UCSD-AML1 (cell line): ENCODE measurements around the gene DHX8.
"Not testable (repeated sequence)": the region's sequence is repeated elsewhere in the genome, so short reads cannot be mapped to it uniquely, and the experiment has no call there.

ENCODE experiments used
- DNase-seq: peaks from one replicate; lab custom pipeline; 2025; ENCODE audit not compliant: unreplicated experiment; lab: John Stamatoyannopoulos, UW

Gene DHX8

DNA sequence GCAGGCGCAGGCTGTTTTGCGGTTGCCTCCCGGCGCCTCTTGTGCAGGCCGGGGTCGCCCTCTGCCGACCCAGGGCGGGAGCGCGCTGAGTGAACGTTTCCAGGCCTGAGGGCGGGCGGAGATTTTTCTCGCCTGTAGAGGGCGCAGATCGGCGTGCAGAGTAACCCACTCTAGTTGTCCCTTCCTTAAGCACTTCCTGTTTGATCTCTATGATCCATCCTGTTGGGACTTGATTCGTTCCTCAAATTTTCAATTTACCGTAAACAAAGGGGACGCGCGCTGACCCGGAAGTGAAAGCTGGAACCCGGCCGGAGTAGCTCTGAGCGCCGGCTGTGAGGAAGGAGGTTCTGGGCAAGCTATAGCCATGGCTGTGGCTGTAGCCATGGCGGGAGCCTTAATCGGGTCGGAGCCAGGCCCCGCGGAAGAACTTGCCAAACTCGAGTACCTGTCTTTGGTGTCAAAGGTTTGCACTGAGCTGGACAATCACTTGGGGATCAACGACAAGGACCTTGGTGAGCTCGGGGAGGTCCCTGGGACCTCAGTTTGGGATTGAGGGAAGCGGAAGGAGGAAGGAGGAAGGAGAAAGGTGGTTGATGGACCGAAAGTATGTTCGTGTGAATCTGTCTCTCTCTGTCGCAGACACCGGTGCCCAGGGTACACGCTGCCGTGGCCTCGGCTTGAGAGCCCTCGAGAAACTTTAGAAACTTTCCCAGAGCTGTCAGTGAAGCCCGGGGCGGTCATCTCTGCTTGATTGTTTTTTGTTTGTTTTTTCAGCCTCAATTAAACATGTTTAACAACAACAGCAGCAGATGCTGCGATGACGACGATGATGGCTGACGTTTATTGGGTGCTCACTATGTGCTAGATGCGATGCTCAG lies at the start of gene DHX8:
Gene DHX8, plus strand, starts transcription at position 302 of the 878 bp plus-strand sequence. Its CDS starts 63 bp downstream, at position 365.
- peak; percentile 99 for DNase-seq

DNA sequence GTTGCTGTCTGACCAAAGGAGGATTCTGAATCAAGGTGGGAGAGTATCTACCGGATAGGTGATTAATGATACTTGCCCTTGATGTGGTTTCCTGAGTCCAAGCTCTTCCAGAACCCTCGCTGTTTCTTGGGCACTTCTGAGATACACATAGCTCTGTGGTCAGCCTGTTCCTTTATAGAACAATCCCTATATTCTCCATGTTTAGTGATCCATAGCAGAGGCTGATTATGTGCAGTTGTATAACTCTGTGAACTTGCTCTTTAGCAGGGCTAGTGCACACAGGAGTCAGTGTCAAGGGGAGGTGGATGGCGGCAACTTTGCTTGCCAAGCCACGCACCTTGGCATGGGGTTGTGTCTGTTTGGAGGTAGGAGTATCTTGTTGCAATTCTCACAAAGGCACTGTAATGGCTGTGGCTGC lies 48.9 kb upstream of the DHX8 start:
- DNase-seq = no peak

DNA sequence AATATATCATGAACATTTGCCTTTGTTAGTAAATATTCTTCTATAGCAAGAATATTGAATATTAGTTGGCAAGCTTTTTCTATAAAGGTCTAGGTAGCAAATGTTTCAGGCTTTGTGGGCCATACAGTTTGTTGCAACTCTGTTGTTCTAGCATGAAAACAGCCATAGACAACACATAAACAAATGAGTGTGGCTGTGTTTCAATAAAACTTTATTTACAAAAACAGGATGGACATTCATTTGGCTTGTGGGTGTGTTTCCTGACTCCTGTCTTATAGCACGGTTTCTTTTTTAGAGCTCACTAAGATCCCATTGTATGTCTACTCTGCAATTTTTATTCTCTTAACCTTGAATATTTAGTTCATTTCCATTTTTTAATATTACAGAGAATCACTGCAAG lies 46.0 kb upstream of the DHX8 start:
- DNase-seq = no peak

DNA sequence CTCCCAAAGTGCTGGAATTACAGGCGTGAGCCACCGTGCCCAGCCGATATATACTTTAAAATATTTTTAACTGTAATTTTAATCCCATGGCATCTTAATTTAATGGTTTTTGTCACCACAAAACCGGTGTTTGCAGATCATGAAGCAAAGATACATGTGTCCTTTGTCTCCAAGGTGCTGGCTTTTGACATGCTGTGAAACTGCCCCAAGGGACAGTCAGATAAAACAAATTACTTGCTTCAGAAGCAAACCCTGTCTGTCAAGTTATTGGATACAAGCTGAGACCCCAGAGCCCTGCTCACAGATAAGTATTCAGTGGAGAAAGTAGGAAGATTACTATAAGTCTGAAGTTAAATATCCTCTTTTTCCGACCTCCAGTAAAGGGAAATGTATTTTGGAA lies 45.1 kb upstream of the DHX8 start:
- DNase-seq = no peak

DNA sequence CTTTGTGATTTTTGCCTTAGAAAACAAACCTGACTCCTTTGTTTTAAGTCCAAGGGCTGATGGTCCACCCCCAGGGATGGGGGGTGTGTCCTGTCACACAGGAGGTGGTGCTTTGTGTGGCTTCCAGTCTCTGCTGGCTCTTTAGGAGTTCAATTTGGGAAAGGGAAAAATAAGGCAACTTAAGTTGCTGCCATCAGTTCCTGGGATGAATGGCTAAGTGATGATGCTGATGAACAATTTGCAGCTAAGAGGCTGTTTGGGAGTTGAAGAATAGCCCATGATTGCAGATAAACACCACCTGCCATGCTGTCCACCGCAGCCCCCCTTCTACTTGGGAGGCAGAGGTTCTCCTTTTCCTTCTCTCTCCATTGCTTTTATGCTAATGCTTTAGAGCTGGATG lies 44.7 kb upstream of the DHX8 start:
- no peak for DNase-seq

DNA sequence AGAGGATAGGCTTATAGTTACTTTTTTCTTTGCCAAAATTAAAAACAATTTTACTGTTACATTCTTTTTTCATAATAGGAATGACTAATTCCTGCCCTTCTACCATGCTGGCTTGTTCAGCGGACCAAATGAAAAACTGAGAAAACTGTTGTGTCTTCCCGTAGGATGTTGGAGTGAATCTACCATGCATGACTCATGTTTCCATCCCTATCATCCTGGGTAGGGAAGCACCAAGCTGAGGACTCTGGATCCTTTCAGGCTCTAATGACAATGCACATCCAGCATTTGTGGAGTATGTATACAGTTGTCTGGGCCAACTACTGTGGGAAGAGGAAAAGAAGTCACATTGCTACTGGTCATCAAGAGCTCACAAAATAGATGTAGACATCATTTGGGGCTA lies 41.1 kb upstream of the DHX8 start:
- no peak for DNase-seq

DNA sequence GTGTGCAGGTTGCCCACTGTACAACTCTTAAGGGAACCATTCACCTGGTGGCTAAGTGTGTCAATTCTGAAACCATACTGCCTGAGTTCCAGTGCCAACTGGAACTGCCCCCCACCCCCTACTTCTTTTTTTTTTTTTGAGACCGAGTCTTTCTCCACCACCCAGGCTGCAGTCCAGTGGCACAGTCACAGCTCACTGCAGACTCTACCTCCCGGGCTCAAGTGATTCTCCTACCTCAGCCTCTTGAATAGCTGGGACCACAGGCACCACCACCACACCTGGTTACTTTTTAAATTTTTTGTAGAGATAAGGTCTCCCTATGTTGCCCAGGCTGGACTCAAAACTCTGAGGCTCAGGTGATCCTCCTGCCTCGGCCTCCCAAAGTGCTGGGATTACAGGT lies 40.4 kb upstream of the DHX8 start:
- no peak for DNase-seq

DNA sequence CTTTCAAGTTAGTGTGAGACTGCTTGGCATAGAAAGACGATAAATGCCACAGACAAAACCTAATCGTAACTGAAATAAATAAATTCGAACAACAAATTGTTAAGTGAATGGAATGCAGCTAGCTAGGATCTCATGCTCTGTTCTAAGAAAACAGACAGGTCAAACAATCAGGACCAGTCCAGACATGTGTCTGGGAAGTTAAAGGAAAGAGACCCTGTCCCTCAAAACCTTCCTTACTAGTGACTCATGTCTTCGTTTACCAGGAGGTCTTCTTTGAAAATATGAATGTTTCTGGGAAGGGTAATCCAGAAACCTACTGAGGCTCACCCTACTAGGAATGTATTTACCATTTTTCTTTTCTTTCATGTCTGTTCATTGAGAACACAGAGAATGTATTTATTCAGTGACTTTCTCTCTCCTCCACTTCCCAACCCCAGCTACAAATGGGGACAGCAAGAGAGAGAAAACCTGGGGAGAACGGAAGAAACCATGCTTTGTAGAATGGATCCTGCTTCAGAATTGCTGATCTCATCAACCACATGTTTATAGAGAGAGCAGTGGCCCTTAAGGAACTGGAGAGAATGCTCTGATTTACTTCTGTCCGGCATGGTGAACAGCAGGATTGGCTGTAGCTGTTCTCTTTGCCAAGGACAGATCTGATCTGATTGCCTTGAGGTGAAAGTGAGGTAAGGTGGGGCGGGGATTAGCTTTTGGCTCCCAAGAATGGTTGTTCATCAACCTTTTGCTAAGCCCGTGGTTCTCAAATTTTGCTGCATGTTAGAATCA lies 39.4 kb upstream of the DHX8 start:
- DNase-seq = no peak

DNA sequence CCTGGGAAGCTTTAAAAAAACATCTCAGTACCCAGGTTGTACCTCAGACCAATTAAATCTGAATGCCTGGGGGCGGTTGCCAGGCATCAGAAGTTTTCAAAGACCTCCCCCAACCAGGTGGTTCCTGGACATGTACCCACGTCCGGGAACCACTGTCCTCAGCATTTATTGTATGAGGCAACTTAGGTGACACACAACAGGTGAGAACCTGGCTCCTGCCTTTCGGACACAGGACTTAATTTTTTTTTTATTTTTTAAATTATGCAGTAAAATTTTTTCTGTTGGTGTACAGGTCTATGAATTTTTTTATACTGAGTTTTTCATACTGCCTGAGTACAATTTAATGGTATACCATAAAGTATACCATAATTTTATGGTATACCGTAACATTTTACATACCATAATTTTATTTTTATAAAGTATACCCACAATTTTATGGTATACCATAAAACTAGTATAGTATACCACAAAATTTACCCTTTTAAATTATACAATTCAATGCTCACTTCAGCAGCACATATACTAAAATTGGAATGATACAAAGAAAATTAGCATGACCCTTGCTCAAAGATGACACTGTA lies 38.7 kb upstream of the DHX8 start:
- DNase-seq = no peak

DNA sequence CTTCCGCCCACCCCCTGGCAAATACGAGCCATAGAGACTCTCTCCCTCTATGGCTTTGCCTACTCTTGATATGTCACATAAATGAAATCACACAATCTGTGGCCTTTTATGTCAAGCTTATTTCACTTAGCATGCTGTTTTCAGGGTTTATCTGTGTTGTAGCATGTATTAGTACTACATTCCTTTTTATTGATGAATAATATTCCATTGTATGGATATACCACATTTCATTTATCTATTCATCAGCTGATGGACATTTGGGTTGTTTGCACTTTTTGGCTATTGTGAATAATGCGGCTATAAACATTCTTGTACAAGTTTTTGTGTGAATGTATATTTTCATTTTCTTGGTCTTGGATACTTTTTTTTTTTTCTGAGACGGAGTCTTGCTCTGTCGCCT lies 37.0 kb upstream of the DHX8 start:
- DNase-seq = no peak

DNA sequence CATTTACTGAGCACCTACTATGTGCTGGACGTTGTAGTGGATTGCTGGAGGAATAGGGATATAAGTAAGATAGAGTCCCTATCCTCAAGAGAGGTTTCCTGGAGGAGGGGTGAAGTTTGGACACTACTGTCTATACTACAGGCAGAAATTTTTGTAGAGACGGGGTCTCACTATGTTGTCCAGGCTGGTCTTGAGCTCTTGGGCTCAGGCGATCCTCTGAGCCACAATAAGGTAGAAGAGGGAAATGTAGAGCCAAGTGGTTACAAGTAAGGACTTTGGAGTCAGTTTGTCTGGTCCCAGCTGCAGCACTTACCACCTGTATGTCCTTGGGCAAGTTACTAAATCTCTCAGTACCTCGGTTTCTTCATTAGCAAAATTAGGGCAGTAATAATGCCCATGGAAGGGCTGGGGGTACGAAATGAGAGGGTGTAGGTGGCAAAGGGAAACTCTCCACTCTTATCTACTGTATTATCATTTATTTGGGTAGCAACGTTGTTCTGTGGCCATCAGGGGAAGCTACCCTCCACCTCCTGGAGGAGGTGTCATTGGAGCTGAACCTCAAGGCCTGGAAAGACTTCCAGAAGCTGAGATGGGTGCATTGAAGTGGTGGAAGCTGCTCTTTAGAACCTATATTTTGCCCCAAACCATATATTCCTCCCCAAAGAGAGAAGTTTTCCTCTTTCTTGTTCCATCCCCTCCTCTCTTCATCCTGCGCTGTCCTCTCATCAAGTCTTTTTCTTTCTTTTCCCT lies 34.9 kb upstream of the DHX8 start:
- no peak for DNase-seq

DNA sequence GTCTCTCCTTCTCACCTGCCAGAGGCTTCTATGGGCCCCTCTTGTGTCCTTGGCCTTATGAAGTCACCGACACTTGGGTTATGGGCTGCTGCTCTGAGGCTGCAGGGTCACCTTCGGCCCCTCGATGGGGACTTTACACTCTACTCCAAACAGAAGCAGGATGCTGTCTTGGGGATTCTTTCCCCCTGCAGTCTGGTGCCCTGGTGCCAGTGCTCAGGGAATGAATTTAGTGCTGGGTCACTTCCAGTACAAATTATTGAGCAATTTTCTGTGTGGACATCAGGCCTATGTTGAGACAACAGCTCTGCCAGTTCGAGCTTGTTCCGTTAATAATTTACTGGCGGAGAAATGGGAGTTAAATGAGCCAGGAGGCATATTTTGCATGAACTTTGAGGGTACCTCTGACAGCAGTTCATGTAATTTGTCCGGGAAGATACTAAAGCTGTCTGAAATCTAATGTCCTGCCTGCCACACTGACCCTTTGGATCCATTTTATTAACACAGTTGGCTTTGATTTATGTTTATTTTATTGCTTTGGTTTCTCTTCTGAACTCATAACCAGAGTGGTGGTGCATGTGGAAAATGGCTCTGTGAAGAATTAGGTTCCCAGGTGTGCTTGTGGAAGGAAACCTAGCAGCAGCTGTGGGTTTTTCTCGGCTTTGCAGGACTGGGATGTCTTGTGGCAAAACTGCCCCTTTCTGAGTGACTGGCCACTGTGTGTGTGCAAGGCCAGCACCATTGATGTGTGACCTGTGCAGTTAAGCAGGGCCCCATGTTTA lies 34.1 kb upstream of the DHX8 start:
- DNase-seq = no peak

DNA sequence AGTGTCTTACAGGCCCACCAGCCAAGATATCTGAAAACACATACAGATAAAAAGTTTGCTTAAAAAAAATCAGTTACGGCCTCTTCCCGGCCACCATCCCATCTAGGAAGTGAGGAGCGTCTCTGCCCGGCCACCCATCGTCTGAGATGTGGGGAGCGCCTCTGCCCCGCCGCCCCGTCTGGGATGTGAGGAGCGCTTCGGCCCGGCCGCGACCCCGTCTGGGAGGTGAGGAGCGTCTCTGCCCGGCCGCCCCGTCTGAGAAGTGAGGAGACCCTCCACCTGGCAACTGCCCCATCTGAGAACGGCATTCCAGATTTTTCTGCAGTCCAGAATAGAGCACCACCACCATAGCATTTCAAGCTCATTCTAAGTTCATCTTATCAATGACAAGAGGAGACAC lies 33.0 kb upstream of the DHX8 start:
- not testable (repeated sequence) for DNase-seq

DNA sequence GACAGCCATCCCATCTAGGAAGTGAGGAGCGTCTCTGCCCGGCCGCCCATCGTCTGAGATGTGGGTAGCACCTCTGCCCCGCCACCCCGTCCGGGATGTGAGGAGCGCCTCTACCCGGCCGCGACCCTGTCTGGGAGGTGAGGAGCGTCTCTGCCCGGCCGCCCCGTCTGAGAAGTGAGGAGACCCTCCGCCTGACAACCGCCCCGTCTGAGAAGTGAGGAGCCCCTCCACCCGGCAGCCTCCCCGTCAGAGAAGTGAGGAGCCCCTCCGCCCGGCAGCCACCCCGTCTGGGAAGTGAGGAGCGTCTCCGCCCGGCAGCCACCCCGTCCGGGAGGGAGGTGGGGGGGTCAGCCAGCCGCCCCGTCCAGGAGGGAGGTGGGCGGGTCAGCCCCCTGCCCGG lies 32.0 kb upstream of the DHX8 start:
- DNase-seq = not testable (repeated sequence)

DNA sequence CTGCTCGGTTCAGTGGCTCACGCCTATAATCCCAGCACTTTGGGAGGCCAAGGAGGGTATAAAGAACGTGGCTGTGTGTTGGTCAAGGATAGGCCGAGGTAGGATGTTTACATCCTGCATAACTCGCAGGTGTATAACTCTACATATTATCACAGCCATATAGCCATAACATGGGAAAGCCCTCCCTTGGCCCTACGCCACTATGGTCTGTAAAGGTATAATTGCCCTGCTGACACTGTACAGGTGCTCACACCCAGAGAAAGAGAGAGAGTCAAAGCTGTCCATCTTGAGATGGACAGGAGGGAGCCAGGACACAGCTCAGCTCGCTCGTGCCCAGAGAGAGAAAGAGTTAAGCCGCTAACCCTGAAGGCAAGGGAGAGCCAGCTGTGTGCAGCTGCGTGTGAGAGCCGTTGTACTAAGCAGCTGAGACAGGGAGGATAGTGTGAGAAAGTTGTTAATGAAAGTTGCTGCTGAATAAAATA lies 30.4 kb upstream of the DHX8 start:
- no peak for DNase-seq

DNA sequence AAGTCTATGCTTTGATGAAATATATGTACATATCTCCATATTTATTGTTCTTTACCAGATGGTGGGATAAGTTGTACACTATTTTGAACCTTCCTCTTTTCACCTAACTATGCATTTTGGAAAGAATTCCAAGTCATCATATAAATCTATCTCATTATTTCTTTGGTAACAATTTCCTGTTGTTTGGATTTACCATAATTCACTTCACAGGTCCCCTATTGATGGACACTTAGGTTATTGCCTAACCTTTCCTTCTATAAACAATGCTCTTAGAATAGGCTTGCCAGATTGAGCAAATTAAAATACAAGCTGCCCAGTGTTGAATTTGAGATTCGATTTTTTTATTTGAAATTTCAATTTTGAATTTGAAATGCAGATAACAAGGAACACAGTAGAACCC lies 28.9 kb upstream of the DHX8 start:
- no peak for DNase-seq

DNA sequence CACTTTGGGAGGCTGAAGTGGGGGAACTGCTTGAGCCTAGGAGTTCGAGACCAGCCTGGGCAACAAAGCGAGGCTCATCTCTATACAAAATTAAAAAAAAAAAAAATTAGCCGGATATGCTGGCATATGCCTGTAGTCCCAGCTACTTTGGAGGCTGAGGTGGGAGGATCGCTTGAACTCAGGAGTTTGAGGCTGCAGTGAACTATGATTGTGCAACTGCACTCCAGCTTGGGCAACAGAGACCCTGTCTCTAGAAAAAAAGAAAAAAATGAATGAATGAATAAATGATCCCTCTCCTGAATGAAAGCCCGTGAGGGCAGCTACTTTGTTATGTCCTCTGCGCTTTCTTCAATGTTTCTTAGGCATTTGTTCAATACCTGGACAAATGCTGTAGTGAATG lies 27.7 kb upstream of the DHX8 start:
- no peak for DNase-seq

DNA sequence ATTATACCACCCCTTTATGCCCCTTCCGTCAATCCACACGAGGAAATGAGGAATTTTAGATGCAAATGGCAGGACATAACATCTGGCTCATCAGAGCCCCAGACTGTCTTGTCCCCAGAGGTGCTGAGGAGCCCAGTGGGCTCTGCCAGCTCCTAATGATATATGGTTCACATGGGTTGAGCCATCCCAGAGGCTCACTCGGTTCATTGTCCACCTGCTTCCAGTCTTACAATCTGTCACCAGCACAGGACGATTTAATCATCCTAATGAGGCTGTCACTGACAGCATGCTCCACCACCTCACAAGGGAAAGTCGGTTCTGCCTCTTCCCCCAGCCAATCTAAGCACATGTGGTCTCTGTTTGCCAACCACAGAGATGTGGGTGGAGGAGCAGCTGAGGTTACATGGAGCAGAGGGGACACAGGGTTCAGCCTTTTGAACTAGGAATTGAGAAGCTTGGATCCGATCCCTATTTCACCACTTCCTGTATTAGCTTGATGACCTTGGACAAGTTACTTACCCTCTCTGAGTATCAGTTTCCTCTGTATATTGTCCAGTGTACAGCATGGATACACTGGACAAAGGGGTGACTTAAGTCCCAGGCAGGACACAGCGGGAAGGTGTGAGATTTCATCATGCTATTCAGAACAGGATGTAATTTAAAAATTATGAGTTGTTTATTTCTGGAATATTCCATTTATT lies 27.0 kb upstream of the DHX8 start:
- DNase-seq = peak; percentile 17

DNA sequence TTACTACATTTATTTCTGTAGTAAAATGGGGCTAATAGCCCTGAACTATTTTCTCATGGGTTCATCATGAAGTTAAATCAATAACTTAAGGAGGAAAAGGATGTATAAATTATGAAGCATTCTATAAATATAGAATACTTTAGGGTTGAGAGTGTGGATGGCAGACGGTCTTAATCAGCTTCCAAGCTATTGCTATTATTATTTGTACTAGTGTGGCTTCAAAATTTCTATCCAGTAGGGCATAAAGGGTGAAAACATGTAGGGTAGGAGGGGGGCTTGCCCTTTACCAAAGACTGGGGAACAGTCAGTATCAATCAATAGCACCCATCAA lies 26.4 kb upstream of the DHX8 start:
- DNase-seq = no peak

DNA sequence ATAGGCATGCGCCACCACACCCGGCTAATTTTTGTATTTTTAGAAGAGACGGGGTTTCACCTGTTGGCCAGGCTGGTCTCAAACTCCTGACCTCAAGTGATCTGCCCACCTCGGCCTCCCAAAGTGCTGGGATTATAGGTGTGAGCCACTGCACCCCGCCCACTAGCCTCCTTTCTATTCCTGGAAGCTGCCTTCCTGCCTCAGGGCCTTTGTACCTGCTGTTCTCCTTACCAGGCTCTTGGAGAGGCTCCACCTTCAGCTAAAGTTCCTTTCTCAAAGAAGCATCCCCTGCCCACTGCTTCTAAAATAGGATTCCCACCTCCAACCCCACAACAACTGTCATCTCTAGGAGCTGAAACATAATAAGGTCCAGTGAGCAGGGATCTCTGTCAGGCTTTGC lies 23.9 kb upstream of the DHX8 start:
- DNase-seq = not testable (repeated sequence)
